Embryonic facial prominence (tissue), 1 donor: Measurements from ENCODE around the gene GBE1.
"Not testable (repeated sequence)": the region's sequence is repeated elsewhere in the genome, so short reads cannot be mapped to it uniquely, and the experiment has no call there.

Experiments used
- DNase-seq: peaks from one replicate; pipeline ENCODE4 v3.0.0-alpha.2; 2016; ENCODE audit errors: extremely low spot score

Gene GBE1

DNA sequence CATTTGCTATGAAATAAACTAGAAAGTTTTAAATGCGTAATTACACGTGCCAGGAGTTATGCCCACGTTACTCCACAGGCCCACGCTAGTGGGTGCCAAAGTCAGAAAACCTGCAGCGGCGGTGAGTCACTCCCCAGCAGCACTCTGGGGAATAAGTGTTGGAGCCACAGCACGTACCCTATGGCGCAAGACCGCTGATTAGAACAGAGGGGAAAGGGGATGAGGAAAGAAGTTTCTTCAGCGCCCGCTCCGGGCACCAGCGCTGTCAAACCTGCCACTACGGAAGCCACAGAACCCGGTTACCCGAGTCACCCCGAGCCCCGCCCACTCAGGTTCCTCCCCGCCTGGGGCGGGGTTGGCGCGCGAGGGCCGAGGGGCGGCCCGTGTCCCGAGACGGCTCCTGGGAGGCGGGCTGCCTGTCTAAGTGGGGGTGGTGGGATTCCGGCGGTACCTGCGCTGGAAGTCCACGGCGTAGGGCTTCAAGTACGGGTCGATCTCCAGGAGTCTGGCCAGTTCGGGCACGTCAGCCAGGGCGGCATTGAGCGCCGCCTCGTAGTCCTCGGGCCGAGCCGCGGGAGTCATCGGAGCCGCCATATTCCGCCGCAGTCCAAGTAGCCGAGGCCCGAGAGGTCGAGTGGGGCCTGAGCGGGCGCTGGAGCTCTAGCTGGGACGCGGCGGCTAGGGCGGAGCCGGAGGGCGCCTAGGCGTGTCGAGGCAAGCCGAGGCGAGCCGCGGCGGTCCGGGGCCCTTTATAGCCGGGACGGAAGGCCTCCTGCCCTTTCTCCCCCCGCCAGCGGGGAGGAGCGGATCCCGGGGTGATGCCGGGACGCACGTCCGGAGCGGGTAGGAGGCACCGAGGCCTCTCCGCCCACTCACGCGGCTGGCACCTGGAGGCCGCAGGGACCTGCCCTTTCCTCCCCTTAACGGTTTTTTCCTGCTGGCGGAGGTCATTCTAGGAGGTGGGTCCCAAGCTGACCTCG, at the start of gene GBE1:
Gene GBE1 (minus strand): TSS at position 722 of the 980 bp plus-strand sequence. CDS start 128 bp downstream, at position 594.
- DNase-seq, result peak; percentile 65

DNA sequence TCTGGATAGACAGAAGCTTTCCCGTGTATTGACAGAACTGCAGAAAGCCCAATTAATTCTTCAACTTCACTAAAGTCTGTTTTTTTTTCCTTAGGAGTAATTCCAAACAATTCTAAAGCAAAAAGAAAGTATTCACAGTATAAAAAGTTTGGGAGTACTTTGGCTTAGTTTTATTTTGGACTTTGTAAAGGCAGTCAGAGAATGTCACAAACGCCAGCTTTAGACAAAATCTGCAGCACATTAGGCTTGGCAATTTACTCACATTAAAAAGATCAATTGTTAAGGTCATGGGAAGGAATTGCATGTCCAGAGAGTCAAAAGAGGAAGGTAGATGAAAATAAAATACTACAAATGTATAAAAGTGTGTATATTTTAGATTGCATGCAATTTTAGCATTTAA, 47.5 kb upstream of the GBE1 start:
- no peak for DNase-seq

DNA sequence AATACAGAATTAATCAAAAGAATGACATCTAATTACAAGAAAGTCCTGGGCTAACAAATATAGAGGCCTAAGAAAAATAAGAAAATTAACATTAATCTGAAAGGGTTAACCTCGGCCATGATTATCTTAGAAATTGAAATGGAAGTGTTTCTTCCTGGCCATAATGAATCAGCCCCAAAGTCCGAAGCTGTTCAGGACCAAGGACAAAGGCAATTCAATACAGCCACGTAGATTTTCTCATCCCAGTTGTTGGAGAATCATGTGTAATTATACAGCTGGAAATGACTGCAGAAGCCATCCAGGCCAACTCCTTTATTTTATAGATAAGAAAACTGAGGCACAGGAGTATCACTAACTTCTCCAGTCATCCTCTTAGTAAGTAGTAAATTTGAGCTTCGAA, 38.0 kb upstream of the GBE1 start:
- DNase-seq, result no peak

DNA sequence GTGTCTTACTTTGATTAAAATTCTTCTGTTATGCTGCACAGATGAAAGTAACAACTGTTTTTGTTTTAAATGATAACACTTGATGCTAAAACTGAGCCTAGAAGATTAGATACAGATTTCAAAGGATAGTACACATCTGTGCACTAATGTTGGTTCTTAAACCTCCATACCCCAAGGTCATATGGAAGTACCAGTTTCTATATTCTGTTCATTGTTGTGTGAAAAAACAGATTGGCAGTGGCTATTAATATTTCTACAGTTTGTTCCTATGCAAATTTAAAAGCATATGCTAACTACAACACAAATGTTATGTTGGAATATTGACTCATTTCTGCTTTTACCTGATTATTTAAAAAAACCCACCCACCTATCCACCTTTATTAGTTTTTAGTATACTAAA, 32.0 kb upstream of the GBE1 start:
- no peak for DNase-seq

DNA sequence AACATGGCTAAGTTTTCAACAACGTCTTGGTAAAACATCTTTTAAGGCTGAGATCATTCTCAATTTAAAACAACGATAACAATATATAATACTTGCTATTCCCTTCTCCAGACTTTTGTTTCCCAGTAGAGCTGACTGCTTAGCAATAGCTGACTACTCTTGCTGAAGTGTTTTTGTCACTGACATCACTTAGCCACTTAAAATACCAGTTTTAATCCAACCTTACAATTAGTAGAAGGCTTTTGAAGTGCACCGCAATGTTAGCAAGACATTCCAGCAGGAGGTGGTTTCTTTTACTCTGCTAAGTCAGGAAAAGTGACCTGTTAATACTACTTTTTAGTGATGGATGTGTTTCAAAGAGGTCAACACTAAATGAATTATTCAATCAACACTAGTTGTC, 28.7 kb upstream of the GBE1 start:
- no peak for DNase-seq

DNA sequence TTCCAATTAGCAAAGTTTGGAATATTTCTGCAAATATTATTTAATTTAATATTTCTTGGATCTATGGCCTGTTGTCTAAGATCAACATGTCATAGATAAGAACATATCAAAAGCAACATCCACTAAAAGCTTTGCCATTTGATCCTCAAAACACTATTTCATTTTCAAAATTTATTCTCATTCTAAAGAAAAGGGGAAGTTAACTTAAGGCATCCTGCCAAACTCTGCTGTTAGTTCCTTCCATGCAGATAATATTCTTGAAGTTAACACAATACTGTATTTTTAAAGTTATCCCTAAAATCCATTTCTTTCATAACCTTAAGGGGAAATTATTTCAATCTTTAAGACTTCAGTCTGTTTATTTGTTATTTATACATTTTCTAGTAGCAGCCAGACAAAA, 28.2 kb upstream of the GBE1 start:
- DNase-seq, result no peak

DNA sequence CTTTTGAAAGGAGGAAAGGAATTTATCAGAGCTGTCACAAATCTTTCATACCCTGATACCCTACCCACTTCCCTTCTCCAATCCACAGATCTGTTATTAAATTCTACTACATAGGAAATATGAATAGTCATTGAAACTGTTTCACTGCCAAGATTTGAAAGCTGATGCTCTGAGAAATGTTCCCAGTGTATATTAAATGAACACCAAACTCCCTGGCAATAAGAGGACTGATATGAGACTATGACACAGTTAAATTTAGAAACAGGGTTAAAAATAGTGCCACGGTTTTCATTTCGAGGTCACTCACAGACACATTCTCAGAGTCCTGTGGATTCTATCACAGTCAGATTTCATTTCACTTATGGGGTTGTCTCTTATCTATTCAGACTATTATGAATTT, 27.2 kb upstream of the GBE1 start:
- no peak for DNase-seq

DNA sequence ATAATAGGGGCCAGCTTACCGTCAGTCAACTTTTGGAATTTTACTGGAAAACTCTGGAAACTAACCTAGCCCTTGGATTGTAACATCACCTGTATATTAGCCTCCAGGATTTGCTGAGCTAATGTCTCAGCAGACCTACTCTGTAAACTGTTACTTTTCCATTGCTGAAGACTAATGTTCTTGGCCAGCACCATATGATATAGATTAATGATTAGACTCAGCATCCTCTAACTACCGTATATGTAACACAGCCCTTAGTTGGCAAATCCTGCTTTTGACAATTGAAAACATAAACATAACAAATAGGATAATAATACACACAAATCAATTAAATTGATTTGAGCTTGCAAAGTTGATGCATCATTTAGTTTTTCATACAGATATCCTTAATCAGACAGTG, 26.6 kb upstream of the GBE1 start:
- no peak for DNase-seq

DNA sequence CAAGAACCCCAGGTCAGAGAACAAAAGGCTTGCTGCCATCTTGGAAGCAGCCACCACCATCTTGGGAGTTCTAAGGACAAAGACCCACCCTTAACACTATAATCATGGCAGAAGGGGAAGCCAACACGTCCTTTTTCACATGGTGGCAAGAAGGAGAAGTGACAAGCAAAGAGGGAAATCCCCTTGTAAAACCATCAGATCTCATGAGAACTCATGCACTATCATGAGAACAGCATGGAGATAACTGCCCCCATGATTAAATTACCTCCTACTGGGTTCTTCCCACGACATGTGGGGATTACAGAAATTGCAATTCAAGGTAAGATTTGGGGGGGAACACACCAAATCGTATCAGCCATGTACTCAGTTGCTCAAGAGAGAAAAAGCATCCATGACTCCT, 21.1 kb upstream of the GBE1 start:
- no peak for DNase-seq

DNA sequence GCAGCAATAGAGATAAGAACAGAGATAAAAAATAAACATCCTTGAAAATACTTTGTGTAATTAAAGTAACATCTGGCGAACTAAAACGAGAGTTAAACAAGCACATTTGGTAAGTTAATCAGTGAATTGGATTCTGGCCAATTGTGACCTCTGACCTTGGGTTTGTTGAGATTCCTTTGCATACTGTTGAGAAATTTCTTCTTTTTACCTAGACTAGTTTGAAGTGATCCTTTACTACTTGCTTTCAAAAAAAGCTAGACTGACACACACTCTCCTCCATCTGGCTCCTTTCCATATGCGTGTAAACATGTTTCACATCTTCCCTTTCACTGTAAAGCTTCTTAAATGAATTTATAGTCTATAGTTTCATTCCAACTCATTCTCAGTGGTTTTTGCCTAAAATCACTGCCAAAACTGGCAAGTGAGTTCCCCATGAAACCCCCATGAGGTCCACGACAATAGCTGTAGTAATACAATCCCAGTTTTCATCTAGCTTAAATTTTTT, 17.3 kb upstream of the GBE1 start:
- no peak for DNase-seq

DNA sequence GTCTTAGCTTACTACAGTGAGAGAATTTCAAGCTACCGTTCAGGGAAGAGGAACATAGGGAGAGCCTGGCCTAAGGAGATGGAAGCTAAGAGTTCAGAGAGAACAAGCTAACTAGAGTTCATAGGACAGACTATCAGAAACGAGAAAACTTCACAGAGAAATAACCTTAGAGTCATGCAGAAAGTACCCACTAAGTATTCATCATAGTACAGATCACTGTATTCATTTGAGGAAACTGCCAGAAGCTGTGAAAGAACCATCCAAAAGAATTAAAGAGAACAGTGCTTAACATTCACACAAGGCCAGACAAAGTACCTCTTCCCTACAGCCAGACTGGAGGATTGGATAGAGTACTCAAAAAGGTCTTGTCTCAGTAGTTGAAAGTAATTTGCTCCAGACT, 15.2 kb upstream of the GBE1 start:
- no peak for DNase-seq

DNA sequence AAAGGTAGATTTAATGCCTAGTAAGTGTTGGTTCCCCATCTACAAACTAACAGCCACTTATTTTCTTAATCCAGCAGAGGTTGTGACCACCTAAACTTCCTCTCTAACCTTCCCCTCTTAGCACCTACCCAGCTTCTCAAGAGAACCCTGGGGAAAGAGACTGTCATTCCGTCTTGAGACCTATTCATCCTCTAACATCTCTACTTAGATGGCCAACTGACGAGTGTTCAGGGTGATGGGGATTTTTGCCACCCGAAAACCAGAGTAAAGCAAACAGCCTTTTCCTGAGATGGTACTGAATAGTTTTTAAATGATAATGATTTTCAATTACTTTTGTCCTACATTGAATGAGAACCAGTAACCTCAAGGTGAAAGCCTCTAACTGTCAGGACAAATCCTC, 9.3 kb upstream of the GBE1 start:
- no peak for DNase-seq

DNA sequence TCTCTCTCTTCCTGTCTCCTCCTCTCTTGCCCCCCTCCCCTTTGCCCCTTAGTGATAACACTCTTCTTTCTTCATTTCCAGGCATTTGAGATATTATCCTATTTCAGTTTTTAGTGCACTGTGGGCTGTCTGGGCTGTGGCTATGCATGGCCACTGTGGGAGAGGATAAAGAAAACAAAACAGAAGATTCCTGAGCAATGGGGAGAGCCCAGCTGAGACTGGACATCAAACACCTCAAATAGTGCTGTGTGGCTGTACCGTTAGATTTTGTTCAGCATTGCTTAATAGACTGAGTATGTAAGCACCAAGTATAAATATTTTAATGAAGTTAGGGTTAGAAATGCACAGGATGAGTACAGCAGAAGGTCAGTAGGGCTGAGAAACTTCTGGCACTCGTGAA, 7.9 kb upstream of the GBE1 start:
- no peak for DNase-seq

DNA sequence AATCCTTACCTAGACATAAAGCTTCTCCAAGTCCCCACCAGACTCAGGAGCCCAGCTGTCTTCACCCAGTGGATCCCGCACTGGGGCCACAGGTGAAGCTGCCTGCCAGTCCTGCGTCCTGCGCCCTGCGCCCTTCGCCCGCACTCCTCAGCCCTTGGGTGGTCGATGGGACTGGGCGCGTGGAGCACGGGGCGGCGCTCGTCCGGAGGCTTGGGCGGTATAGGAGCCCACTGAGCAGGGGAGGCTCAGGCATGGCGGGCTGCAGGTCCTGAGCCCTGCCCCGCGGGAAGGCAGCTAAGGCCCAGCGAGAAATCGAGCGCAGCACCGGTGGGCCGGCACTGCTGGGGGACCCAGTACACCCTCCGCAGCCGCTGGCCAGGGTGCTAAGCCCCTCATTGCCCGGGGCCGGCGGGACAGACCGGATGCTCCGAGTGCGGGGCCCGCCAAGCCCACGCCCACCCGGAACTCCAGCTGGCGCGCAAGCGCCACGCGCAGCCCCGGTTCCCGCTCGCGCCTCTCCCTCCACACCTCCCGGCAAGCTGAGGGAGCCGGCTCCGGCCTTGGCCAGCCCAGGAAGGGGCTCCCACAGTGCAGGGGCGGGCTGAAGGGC, 5.9 kb upstream of the GBE1 start:
- not testable (repeated sequence) for DNase-seq

DNA sequence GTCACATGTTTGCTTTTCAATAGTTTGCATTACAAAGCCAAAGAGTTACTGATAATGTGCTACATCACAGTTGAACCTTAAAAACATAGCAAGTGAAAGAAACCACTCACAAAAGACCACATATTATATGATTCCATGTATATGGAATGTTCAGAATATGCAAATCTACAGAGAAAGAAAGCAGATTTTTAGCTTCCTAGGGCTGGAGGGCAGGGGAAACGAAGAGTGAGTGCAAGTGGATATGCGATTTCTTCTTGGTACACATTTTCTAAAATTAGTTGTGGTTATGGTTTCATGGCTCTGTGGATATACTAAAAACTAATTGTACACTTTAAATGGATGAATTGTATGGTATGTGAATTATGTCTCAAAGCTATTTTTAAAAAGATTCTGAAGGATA, 4.0 kb upstream of the GBE1 start:
- no peak for DNase-seq

DNA sequence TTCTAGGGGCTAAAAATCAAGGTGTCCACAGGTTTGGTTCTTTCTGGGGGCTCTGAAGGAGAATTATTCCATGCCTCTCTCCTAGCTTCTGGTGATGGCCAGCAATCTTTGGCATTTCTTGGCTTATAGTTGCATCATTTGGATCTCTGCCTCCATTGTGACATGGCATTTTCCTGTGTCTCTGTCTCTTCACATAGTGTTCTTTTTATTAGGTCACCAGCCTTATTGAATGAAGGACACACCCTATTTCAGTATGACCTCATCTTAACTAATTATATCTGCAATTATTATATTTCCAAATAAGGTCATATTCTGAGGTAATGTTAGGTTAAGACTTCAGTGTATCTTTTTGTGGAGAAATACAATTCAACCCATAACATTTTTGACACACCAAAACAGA, 3.2 kb upstream of the GBE1 start:
- DNase-seq, result no peak

DNA sequence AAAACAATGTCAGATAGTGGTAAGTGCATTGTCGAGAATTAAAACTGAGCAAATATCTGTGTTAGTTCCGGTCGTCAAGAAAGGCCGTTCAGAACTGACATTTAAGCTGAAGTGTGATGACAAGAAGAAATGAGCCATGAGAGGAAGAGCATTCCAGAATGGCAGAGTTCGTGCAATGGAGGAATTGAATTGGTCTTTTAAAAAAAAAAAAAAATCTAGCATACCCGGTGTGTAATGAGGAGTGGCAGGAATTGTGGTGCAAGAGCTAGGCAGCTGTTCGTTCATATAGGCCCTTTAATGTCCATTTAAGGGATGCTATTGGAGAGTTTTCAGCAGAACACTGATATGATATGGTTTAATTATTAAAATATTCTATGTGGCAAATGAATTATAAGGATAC, 2.6 kb upstream of the GBE1 start:
- no peak for DNase-seq

DNA sequence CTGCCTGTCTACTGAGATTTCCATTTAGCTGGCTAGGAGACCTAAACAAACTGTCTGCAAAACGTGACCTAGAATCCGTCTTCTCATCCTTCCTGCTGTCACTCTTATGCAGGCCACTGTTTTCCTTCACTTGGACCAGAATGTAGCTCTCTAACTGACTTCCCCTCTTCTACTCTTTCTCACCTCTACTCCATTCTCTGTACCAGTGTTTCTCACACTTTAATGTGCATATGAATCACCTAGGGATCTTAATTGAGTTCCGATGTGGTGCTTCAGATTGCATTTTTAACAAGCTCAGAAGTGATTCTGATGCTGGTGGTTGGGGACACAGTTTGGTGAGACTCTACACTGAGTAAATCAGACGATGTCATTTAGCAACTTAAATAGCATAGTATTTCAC, 1.6 kb upstream of the GBE1 start:
- no peak for DNase-seq

DNA sequence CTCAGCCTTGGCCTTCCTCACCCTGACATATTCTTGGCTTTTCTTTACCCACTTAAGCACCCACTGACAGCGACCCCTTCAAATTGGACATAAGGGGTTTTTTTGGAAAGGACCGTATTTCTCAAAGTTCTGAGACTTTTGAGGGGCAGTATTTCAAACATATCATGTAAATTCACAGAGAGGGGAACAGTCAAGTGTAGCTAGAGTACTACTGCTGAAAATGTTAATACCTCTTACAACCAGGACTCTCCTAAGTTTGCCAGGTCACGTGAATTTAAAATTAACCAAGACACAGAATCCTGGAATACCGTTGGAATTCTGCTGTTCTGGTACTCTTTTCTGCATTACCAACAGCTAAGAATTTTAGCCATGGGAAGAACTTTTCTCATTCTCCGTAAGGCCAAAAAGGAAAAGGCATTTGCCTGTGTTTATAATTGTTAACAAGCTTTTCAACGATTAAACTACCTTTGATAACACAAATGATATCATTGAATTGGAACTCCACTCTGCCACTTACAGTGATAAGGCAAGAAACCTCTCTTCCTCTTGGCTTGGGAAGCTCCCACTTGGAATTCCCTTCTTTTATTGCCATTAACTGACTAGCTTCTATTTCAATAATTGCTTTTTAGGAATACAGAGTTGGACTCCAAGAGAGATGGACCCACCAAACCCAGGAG, 597 bp upstream of the GBE1 start:
- no peak for DNase-seq

DNA sequence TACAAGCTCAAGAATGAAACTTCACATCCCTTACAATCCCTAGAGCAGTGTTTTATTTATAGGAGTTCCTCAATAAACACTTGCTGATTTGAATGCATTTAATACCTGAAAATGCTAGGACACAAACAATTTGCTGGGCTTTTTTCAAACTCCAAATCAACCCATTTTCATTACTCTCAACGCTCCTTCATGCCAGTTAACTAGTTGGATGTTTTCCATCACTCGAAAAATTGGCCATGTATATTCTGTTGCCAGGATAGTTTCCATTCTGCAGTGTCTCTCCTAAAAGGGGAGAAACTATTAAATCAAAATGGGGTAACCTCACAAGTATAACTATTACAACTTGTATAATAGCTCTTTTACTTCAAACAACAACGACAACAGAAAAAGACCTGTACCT, 1.2 kb downstream of the GBE1 start:
- no peak for DNase-seq

DNA sequence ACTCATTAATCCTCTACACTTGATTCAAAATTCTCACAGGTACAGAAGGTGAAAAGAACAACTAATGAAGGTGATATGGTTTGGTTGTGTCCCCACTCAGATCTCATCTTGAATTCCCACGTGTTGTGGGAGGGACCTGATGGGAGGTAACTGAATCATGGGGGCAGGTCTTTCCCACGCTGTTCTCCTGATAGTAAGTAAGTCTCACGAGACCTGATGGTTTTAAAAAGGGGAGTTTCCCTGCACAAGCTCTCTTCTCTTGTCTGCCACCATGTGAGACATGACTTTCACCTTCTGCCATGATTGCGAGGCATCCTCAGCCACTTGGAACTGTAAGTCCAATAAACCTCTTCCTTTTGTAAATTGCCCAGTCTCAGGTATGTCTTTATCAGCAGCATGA, 2.7 kb downstream of the GBE1 start:
- DNase-seq, result not testable (repeated sequence)

DNA sequence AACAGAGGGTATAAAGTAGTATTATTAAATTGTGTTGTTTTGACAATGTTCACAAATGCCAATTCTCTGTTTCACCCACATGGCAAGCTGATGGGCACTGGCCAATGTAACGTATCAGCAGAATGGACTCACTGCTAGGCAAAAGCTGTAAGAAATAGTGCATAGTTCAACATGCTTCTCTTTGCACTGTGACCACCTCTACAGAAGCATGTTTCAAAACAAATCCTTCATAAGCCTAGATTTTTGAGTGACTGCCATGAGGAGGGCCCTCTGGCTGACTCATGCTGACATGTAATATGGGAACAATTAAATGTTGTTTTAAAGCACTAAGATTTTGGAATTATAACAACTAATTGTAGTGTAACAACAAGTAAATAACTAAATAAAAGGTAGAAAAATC, 3.2 kb downstream of the GBE1 start:
- no peak for DNase-seq
